Left lung (tissue), 10 donors: Measurements from ENCODE around the gene NEURL1B. TPM values are rescaled to one million over a fixed set of nuclear protein-coding genes. Genes with fewer than 3 reads are reported as not detected.

Experiments
- ATAC-seq: fragments of 200-7000 bp; cut with Tn5 transposase; one replicate; pipeline ENCODE4 v1.9.1; 2020; ENCODE audit warnings: moderate library complexity
- DNase-seq, 4 donors: peaks; one replicate each; pipeline ENCODE4 v3.0.0-alpha.2; 2013 to 2020
- H3K27ac ChIP-seq, 2 donors: fragments of 200-600 bp; sonication (generic) in 1 of 2; one replicate each; pipeline versions ENCODE4 v1.5.0 to v1.8.0; 2020 to 2021
- H3K27me3 ChIP-seq, 2 donors: fragments of 200-600 bp; sonication (generic) in 1 of 2; one replicate each; pipeline versions ENCODE4 v1.5.0 to v1.8.0; 2020 to 2021
- H3K36me3 ChIP-seq, 2 donors: fragments of 200-600 bp; sonication (generic) in 1 of 2; one replicate each; pipeline versions ENCODE4 v1.5.0 to v1.8.0; 2020 to 2021
- H3K4me1 ChIP-seq, 2 donors: fragments of 200-600 bp; one replicate each; pipeline ENCODE4 v1.8.0; 2021
- H3K4me3 ChIP-seq, 2 donors: fragments of 200-600 bp; sonication (generic) in 1 of 2; one replicate each; pipeline versions ENCODE4 v1.5.0 to v1.8.0; 2020 to 2021; ENCODE audit warnings: mild to moderate bottlenecking in 1 of 2
- H3K9me3 ChIP-seq, 2 donors: fragments of 200-600 bp; sonication (generic) in 1 of 2; one replicate each; pipeline versions ENCODE4 v1.5.0 to v1.8.0; 2020 to 2021
- intact Hi-C, 2 donors: fragments of 100-400 bp; cut with DNase I; formaldehyde crosslinking; loops; one replicate each; pipeline versions ENCODE4 v1.11.2 to v1.14.2; 2022
- polyA plus RNA-seq, 6 donors: library from polyadenylated mRNA; unstranded; fragments of 120-200 nt; gene quantifications; one replicate each; pipeline ENCODE4 v1.2.1, GENCODE V29; 2013; ENCODE audit not compliant: insufficient read length in 6 of 6
- total RNA-seq, 2 donors: library from RNA; stranded (reverse); fragmentation: NEBNext Ultra II Directional; extraction: Animal tissue kit (Norgen Biotek cat#: 25700); gene quantifications; one replicate each; pipeline ENCODE4 v1.2.1, GENCODE V29; 2021
- TF ChIP-seq, protein P1 (sequence below), 2 donors: fragments of 200-600 bp; sonication (generic) in 1 of 2; IDR thresholded peaks; one replicate each; pipeline versions ENCODE4 v1.5.0 to v1.8.0; 2021; ENCODE audit warnings: antibody characterized with exemption in 2 of 2
- donor health status: DM: no; HTN: yes; CAD: no.
- donor health status: DM: no; HTN: no; CAD: no.

The NEURL1B gene
- total and polyA plus RNA-seq, 8 donors, result 11.8 to 34.1 (median 29.1) TPM

DNA sequence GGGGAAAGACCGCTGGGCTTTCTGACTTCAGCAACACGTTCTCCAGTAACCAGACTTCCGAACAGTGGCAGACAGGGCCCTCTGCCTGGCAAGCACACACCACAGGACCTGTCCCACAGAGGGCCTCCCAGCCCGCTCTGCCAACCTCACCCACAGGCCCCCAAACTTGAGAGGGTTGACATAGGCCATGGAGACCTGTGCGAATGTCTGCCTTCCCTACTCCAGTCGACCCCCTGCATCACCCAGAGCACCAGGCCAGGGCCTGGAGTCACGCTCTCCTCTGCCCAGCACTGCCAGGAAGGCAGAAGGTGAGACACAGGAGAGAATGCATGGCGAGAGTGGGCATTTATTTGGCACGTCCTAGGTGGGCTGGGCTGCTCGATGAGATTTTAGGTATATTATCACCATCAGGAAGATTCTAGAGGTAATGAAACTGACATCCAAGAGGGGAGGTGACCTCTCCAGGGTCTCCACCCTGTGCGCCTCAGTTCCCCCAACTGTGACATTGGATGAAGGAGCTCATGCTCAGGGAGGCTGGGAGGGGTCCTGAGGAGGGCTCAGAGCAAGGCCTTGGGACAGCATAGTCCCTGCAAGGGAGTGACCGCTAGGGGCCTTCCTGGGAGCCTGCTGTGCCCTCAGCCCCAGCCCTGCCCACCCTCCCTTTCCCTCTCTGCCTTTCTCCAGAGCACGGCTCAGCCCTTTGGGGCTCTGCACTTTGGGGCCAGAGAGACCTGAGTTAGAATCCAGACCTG, 75.0 kb downstream of the NEURL1B start:
- Histone ChIP-seq H3K27me3 (no peaks in the 10 kb centered on the region), H3K27ac (peak overlapping the region in 1 of 2 donors; percentile 75), H3K4me3 (no peak overlapping the region), H3K36me3 (no peaks in the 10 kb centered on the region), H3K9me3 (no peaks in the 10 kb centered on the region), H3K4me1 (peaks cover 21 to 61% of the 10 kb centered on the region in 2 donors)
- intact Hi-C loops, result loop anchor here (5.0 to 10.0 kb wide), 3 partner anchors 59 to 229 kb away; partner anchors contain the start of gene DUSP1 (in 1 of the 2)
- TF ChIP-seq, protein P1, sequence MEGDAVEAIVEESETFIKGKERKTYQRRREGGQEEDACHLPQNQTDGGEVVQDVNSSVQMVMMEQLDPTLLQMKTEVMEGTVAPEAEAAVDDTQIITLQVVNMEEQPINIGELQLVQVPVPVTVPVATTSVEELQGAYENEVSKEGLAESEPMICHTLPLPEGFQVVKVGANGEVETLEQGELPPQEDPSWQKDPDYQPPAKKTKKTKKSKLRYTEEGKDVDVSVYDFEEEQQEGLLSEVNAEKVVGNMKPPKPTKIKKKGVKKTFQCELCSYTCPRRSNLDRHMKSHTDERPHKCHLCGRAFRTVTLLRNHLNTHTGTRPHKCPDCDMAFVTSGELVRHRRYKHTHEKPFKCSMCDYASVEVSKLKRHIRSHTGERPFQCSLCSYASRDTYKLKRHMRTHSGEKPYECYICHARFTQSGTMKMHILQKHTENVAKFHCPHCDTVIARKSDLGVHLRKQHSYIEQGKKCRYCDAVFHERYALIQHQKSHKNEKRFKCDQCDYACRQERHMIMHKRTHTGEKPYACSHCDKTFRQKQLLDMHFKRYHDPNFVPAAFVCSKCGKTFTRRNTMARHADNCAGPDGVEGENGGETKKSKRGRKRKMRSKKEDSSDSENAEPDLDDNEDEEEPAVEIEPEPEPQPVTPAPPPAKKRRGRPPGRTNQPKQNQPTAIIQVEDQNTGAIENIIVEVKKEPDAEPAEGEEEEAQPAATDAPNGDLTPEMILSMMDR (IDR thresholded peaks at IDR 0.05), result no peak
- no peak for DNase-seq
- ATAC-seq, result no peak

DNA sequence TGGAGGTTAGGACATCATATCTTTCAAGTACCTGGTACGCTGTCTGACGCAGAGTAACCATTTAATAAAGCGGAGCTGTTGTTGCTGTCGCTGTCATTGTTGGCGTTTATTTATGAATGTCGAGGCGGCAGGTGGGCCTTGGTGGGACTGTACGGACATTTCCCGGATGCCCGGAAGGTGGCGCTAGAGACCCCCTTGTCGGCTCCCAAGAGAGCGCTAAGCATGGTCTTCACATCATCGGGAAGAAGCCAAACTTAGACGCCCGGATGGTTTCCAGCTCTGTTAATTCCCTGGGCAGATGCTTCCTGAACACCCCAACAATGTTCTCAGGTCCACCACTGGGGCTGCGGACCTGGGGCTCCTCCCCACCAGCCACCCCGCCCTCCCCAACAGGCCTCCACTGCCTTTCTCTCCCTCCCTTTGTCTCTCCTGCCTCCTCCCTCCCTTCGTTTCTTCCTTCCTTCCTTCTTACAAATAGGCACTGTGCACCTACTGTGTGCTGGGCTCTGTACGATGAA, 75.8 kb downstream of the NEURL1B start:
- TF ChIP-seq, protein P1 (IDR thresholded peaks at IDR 0.05), result peak; percentile 76 to 89
- no peak overlapping the region for H3K4me3 ChIP-seq
- H3K36me3 ChIP-seq, result no peaks in the 10 kb centered on the region
- DNase-seq (peak; percentile 73 to 94 (median 85)), ATAC-seq (peak; percentile 69)
- no peaks in the 10 kb centered on the region for H3K9me3 ChIP-seq
- peak overlapping the region in 1 of 2 donors; percentile 75 for H3K27ac ChIP-seq
- intact Hi-C loops, result loop anchor here (5.0 to 10.0 kb wide), 3 partner anchors 58 to 228 kb away; partner anchors contain the start of gene DUSP1 (in 1 of the 2)
- H3K4me1 ChIP-seq, result peaks cover 29 to 69% of the 10 kb centered on the region in 2 donors
- H3K27me3 ChIP-seq, result no peaks in the 10 kb centered on the region

DNA sequence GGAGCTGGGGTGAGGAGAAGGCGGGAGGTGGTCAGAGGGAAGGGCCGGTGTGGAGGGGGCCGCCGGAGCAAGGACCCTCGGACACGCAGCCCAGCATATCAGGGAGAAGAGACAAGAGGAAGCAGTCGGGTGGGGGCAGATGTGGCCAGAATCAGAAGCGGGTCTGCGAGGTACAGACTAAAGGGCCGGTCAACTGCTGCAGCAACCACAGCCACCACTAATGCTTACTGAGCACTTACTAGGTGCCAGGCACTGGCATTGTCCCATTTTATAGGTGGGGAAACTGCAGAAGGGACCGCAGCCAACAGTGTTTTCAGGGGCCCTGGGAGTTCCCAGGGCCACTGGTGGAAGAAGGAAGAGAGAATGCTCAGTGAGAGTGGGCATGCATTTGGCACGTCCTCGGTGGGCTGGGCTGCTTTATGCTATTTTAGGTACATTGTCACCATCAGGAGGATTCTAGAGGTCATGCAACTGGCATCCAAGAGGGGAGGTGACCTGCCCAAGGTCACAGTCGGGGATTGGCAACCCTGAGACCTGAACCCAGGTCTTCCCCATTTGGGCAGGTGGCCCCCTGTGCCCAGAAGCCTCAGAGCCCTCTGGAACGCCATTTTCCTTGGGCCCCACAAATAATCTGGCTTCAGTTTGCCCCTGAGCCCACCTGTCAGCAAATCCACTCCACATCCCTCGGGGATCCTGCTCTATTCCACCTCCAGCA, 76.6 kb downstream of the NEURL1B start:
- H3K36me3 ChIP-seq, result no peaks in the 10 kb centered on the region
- peak overlapping the region in 1 of 2 donors; percentile 75 for H3K27ac ChIP-seq
- no peaks in the 10 kb centered on the region for H3K9me3 ChIP-seq
- no peak overlapping the region for H3K4me3 ChIP-seq
- intact Hi-C loops, result loop anchor here (5.0 to 10.0 kb wide), 3 partner anchors 57 to 227 kb away; partner anchors contain the start of gene DUSP1 (in 1 of the 2)
- ATAC-seq, result no peak
- TF ChIP-seq, protein P1 (IDR thresholded peaks at IDR 0.05), result no peak
- H3K4me1 ChIP-seq, result peaks cover 35 to 76% of the 10 kb centered on the region in 2 donors
- H3K27me3 ChIP-seq, result no peaks in the 10 kb centered on the region
- no peak for DNase-seq

DNA sequence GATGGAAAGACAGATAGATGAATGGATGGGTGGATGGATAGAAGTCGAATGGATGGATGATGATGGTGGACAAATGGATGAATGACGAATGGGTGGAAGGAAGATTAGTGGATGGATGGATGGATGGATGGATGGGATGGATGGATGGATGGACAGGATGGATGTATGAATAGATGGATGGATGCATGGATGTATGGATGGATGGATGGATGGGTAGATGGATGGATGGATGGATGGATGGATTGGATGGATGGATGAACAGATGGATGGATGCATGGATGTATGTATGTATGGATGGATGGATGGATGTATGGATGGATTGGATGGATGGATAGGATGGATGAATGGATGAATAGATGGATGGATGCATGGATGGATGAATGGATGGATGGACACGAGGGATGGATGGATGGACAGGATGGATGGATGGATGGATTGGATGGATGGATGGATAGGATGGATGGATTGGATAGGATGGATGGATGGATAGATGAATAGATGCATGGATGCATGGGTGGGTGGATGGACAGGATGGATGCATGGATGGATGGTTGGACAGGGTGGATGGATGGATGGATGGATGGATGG, 77.6 kb downstream of the NEURL1B start:
- DNase-seq (no peak), ATAC-seq (no peak)
- intact Hi-C loops, result loop anchor here (5.0 to 10.0 kb wide), 3 partner anchors 56 to 226 kb away; partner anchors contain the start of gene DUSP1 (in 1 of the 2)
- H3K27me3 ChIP-seq, result no peaks in the 10 kb centered on the region
- H3K4me3 ChIP-seq, result no peak overlapping the region
- H3K36me3 ChIP-seq, result no peaks in the 10 kb centered on the region
- H3K27ac ChIP-seq, result no peak overlapping the region
- H3K9me3 ChIP-seq, result no peaks in the 10 kb centered on the region
- H3K4me1 ChIP-seq, result peaks cover 29 to 73% of the 10 kb centered on the region in 2 donors
- TF ChIP-seq, protein P1 (IDR thresholded peaks at IDR 0.05), result no peak
